Spinal cord (tissue), 10 donors: ENCODE data around the gene RIMBP2. TPM values are rescaled to one million over a fixed set of nuclear protein-coding genes. Genes with fewer than 3 reads are reported as not detected.
A peak's percentile ranks its signal among the peaks of the same experiment; 100 is the strongest.

Experiments
- DNase-seq, 6 donors: peaks; one replicate each; pipeline versions ENCODE4 v3.0.0 to v3.0.0-alpha.2; 2013 to 2015; ENCODE audit warnings: low spot score in 6 of 6, low read depth in 4 of 6
- H3K27ac ChIP-seq: one replicate; pipeline ENCODE4 v1.5.1; 2013; ENCODE audit warnings: low read depth, low read length, control low read depth
- H3K27me3 ChIP-seq: one replicate; pipeline ENCODE4 v1.6.1; 2013; ENCODE audit warnings: low read length; ENCODE audit not compliant: control insufficient read depth, insufficient read depth
- H3K36me3 ChIP-seq: one replicate; pipeline ENCODE4 v1.6.1; 2013; ENCODE audit warnings: low read length; ENCODE audit not compliant: control insufficient read depth, insufficient read depth
- H3K4me1 ChIP-seq: one replicate; pipeline ENCODE4 v1.6.1; 2013; ENCODE audit warnings: low read length; ENCODE audit not compliant: control insufficient read depth, insufficient read depth
- H3K4me3 ChIP-seq: one replicate; pipeline ENCODE4 v1.5.1; 2013; ENCODE audit warnings: low read depth, low read length, control low read depth
- H3K9me3 ChIP-seq: one replicate; pipeline ENCODE4 v1.6.1; 2013; ENCODE audit warnings: low read length; ENCODE audit not compliant: control insufficient read depth, insufficient read depth
- WGBS: methylation state at CpG from one replicate; pipeline ENCODE4 v1.1.5; 2013; ENCODE audit warnings: missing lambda C conversion rate; ENCODE audit not compliant: insufficient coverage; 5-methylcytosine and 5-hydroxymethylcytosine counted together
- polyA plus RNA-seq, 2 donors: library from polyadenylated mRNA; unstranded; fragments of 120-200 nt; gene quantifications; one replicate each; pipeline ENCODE4 v1.2.1, GENCODE V29; 2013; ENCODE audit not compliant: insufficient read length in 2 of 2
- total RNA-seq, 2 donors: library from RNA; depleted of rRNA in 1 of 2; stranded (reverse); fragments of 120-200 nt in 1 of 2; fragments of >200 nt in 1 of 2; gene quantifications; one replicate each; pipeline versions ENCODE4 v1.2.3 to v1.2.4, GENCODE V29; 2013 to 2014
- donor health status: healthy.

RIMBP2 gene
- total and polyA plus RNA-seq, 4 donors, result 11.4 to 37.3 (median 27.5) TPM

DNA sequence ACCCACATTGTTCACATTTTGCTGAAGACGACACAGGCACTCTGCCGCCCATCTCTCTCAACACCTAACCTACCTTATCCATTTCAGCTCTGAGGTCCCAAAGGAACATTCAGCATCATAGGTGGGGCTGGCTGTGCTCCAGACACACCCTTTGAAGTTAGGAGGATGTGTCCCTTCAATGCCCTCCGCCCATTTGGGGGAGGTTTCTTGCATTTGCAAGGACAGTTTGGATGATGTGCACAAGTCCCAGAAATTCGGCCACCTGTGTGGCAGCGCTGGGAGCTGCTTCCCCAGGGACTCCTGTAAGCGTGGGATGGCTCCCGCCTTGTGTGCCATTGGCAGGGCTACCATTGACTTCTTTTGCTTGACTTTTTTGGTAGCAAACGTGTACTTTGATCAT is 113.8 kb downstream of the RIMBP2 start:
- no peaks in the 10 kb centered on the region for H3K36me3 ChIP-seq
- no peak for DNase-seq
- no peaks in the 10 kb centered on the region for H3K27me3 ChIP-seq
- H3K9me3 ChIP-seq, result no peaks in the 10 kb centered on the region
- WGBS, result 98% methylated on average over 5 of the region's 8 CpGs
- no peak overlapping the region for H3K27ac ChIP-seq
- no peaks in the 10 kb centered on the region for H3K4me1 ChIP-seq
- no peak overlapping the region for H3K4me3 ChIP-seq

DNA sequence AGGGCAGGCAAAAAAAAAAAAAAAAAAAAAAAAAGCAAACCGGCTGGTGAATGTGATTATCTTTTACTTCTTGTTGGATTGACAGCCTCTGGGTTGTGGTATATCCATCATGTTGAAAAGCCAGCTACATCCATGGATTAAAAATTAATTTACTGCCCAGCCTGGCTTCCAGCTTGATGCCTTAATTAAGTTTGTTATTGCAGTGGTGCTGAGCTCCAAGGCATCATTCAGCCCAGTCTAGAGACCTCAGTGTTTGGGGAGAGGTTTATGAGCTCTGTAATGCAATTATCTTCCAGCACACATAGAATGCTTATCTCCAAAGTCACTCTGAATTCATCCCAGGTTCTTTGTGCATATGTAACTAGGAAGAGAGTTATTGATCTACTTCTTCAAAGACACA is 114.8 kb downstream of the RIMBP2 start:
- no peak overlapping the region for H3K27ac ChIP-seq
- DNase-seq, result peak in 1 of 6 donors; percentile 79
- no CpG with 5 or more reads among the region's 1 CpG for WGBS
- H3K9me3 ChIP-seq, result no peaks in the 10 kb centered on the region
- no peaks in the 10 kb centered on the region for H3K4me1 ChIP-seq
- H3K4me3 ChIP-seq, result no peak overlapping the region
- no peaks in the 10 kb centered on the region for H3K27me3 ChIP-seq
- no peaks in the 10 kb centered on the region for H3K36me3 ChIP-seq

DNA sequence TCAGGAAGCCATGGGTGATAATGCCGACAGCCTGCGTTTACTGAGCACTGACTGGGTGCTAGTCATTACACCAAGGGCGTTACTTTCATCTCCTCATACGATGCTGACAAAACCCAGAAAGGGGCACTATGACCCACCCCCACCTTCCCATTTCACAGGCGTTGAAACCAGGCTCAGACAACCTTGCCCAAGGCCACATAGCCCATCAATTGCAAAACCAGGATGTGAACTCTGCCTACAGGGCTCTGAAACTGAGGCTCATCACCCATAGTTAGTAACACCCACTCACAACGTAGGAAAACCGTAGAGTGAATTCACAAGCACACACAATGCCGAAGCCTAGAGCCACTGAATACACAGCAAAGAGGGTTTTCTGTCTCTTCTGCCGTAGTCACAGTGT is 119.9 kb downstream of the RIMBP2 start:
- WGBS, result 80% methylated on average over 6 of the region's 9 CpGs
- Histone ChIP-seq H3K9me3 (no peaks in the 10 kb centered on the region), H3K4me3 (no peak overlapping the region), H3K36me3 (no peaks in the 10 kb centered on the region), H3K4me1 (no peaks in the 10 kb centered on the region), H3K27me3 (no peaks in the 10 kb centered on the region), H3K27ac (no peak overlapping the region)
- no peak for DNase-seq

DNA sequence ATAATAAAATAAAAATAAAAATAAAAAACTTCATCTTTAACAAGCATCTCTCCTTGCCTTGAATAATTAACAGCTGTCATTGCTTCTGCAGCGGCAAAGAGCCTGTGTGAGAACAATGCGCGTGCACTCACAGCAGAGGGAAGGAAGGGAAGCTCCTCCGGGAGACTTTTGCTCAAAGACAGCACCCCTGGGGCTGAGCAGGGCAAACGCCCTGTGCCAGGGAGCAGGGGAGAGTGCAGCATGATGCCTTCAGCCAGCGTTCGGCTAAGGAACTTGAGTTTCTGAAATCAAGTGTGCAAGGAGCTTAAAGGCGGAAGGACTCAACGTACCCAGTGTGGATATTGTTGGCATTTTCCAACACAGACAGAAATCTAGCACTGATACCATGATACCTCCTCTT is 120.5 kb downstream of the RIMBP2 start:
- peak in 1 of 6 donors; percentile 55 for DNase-seq
- H3K4me3 ChIP-seq, result no peak overlapping the region
- no peaks in the 10 kb centered on the region for H3K27me3 ChIP-seq
- H3K27ac ChIP-seq, result no peak overlapping the region
- H3K36me3 ChIP-seq, result no peaks in the 10 kb centered on the region
- H3K4me1 ChIP-seq, result peaks cover 2% of the 10 kb centered on the region
- H3K9me3 ChIP-seq, result no peaks in the 10 kb centered on the region
- 65% methylated on average over 8 of the region's 9 CpGs for WGBS

DNA sequence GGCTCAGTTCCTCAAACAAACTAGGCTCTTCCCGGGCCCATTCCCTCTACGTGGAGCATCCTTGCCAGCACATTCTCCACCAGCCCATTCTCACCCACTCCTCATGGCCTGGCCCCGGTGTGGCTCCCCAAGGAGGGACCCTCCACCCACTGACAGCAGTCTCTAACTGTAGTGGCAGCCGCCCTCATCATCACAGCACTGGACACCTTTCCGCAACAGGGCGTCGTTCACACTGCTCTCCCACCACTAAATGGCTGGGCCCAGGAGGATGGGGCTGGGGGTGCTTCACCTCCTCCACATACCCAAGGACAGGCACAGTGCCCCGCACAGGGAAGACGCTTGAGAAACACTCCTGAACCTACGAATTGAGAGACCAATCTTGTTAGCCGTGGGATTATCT is 123.0 kb downstream of the RIMBP2 start:
- H3K4me3 ChIP-seq, result no peak overlapping the region
- H3K9me3 ChIP-seq, result no peaks in the 10 kb centered on the region
- no peaks in the 10 kb centered on the region for H3K27me3 ChIP-seq
- no peak for DNase-seq
- WGBS, result 94% methylated on average over 9 of the region's 11 CpGs
- no peak overlapping the region for H3K27ac ChIP-seq
- no peaks in the 10 kb centered on the region for H3K36me3 ChIP-seq
- peaks cover 15% of the 10 kb centered on the region for H3K4me1 ChIP-seq

DNA sequence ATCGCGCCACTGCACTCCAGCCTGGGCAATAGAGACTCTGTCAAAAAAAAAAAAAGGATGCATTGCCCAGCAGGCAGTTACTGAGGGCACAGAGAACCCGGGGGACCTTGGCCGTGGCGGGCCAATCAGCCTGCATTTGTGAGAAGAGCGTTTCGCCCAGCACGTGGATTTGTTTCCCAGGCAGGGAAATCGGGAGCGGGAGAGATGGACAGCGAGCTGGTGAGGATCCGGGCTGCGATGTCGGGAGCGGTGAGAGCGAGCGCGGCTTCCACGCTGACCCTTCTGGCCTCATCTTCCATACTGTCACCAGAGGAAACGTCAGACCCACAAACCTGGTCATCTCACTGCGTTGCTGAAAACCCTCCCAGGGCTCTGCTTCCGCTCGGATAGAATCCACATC is 123.5 kb downstream of the RIMBP2 start:
- 91% methylated on average over 18 of the region's 23 CpGs for WGBS
- H3K9me3 ChIP-seq, result no peaks in the 10 kb centered on the region
- H3K4me1 ChIP-seq, result peaks cover 15% of the 10 kb centered on the region
- H3K27me3 ChIP-seq, result no peaks in the 10 kb centered on the region
- no peaks in the 10 kb centered on the region for H3K36me3 ChIP-seq
- H3K27ac ChIP-seq, result no peak overlapping the region
- H3K4me3 ChIP-seq, result no peak overlapping the region
- no peak for DNase-seq

DNA sequence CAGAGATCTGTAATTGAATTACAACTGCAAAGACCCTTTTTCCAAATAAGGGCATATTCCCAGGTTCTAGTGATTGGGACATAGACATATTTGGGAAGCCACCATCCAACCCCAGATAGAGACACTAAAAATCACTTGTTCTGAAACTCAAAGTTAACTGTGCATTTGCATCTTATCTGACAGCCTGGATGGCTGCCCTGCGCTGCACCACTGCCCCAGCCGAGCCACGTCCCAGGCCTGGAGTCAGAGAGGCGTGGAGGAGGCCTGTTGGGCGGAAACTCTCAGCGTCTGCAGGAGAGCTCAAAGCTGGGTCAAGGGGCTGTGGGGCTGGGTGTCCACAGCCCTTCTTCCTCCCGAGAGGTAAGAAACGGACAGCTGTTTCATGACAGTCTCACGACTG is 124.4 kb downstream of the RIMBP2 start:
- Histone ChIP-seq H3K9me3 (no peaks in the 10 kb centered on the region), H3K27me3 (no peaks in the 10 kb centered on the region), H3K27ac (no peak overlapping the region), H3K4me1 (peaks cover 15% of the 10 kb centered on the region), H3K4me3 (no peak overlapping the region), H3K36me3 (no peaks in the 10 kb centered on the region)
- 69% methylated on average over 7 of the region's 9 CpGs for WGBS
- no peak for DNase-seq

DNA sequence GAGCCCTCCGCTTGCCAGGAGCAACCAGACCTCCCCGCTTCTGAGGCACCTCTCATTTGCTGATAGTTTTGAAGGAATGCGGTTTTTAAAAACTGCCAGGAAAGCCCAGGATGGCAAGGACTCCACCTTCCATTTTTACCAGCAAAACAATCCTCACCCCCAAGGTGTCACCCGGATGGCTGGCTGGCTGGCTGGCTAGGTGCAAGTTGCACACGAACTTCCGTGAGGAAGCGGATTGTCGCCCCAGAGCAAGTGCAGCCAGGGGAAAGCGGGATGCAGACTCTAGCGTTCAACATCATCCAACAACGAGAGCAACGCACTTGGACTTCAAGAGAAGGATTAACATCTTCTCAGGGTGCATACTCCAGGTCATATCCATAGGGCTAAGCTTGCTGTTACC is 125.4 kb downstream of the RIMBP2 start:
- Histone ChIP-seq H3K4me1 (peaks cover 16% of the 10 kb centered on the region), H3K27me3 (no peaks in the 10 kb centered on the region), H3K9me3 (no peaks in the 10 kb centered on the region), H3K4me3 (no peak overlapping the region), H3K36me3 (no peaks in the 10 kb centered on the region), H3K27ac (no peak overlapping the region)
- no peak for DNase-seq
- 90% methylated on average over 7 of the region's 12 CpGs for WGBS

DNA sequence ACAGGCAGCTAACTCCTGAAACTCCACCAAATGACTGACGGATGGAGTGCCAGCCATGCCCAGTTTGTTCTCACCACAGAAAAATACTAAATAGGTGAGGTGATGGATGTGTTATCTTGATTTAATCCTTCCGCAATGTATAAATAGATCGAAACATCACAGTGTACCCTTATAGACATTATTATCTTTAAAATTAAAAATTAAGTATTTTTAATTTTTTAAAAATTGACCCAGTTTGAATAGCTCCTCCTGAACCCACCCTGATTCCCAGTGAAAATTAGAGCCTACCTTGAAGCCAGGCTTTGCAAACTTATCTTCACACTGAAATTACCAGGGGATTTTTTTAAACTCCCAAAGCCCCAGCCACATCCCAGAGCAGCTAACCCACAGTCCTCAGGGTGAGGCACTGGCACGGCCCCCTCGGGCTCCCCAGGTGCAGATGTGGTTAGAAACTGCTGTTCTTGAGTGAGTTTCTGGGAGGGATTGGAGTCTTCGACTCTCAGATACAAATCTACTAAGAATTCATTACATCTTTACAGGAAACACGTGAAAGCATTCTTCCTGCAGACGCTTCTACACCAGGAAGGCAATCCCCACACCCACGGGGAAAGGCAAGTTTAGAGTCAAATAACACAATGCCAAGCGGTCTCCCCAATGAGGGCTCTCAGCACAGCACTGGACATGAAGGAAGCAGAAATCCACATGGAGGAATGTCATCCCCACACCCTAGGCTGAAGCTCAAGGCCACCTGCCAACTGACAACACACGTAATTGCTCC is 126.4 kb downstream of the RIMBP2 start:
- DNase-seq, result peak in 1 of 6 donors; percentile 10
- H3K27ac ChIP-seq, result no peak overlapping the region
- no peaks in the 10 kb centered on the region for H3K36me3 ChIP-seq
- H3K4me1 ChIP-seq, result peaks cover 20% of the 10 kb centered on the region
- H3K4me3 ChIP-seq, result no peak overlapping the region
- no peaks in the 10 kb centered on the region for H3K27me3 ChIP-seq
- 34% methylated on average over 5 of the region's 11 CpGs for WGBS
- no peaks in the 10 kb centered on the region for H3K9me3 ChIP-seq
